ENCODE data around the gene CDK18.
A peak's percentile ranks its signal among the peaks of the same experiment; 100 is the strongest.

The CDK18 gene

GRCh38 chr1:205567716-205568115 is 63.2 kb downstream of the CDK18 start:
- DNase-seq (ENCODE audit: insufficient read length, low spot score) = no peak
- FAIRE-seq = no peak

- DNase-seq (ENCODE audit: insufficient read length, low spot score) = no peak
- no peak for FAIRE-seq
These were observed 63.6 kb downstream of the CDK18 start for GRCh38 chr1:205568135-205568468.

GRCh38 chr1:205568469-205569361 is 64.2 kb downstream of the CDK18 start:
- DNase-seq (ENCODE audit: insufficient read length, low spot score) (no peak), FAIRE-seq (peak; percentile 36)

GRCh38 chr1:205569411-205570172 is 65.1 kb downstream of the CDK18 start:
- DNase-seq (ENCODE audit: insufficient read length, low spot score) (no peak), FAIRE-seq (no peak)

- DNase-seq (ENCODE audit: insufficient read length, low spot score) (no peak), FAIRE-seq (no peak)
These were observed 65.7 kb downstream of the CDK18 start for GRCh38 chr1:205570173-205570501.

- no peak for FAIRE-seq
These were observed 66.5 kb downstream of the CDK18 start for GRCh38 chr1:205570796-205571537.

GRCh38 chr1:205571747-205572146 is 67.3 kb downstream of the CDK18 start:
- FAIRE-seq = no peak
- DNase-seq (ENCODE audit: insufficient read length, low spot score) = no peak

More at GRCh38 chr1:205570796-205571537, 66.5 kb downstream of the CDK18 start:
- DNase-seq (ENCODE audit: insufficient read length, low spot score) = no peak

- DNase-seq (ENCODE audit: insufficient read length, low spot score) = no peak
- FAIRE-seq = no peak
These were observed 68.0 kb downstream of the CDK18 start for GRCh38 chr1:205572421-205572820.

GRCh38 chr1:205575294-205575885 is 70.9 kb downstream of the CDK18 start:
- FAIRE-seq = no peak
- no peak for DNase-seq (ENCODE audit: insufficient read length, low spot score)

GRCh38 chr1:205576011-205576410 is 71.5 kb downstream of the CDK18 start:
- DNase-seq (ENCODE audit: insufficient read length, low spot score) = no peak

GRCh38 chr1:205576805-205577761 is 72.6 kb downstream of the CDK18 start:
- FAIRE-seq = no peak
- no peak for DNase-seq (ENCODE audit: insufficient read length, low spot score)

More at GRCh38 chr1:205576011-205576410, 71.5 kb downstream of the CDK18 start:
- FAIRE-seq = no peak

- FAIRE-seq = no peak
These were observed 73.6 kb downstream of the CDK18 start for GRCh38 chr1:205577874-205578658.

GRCh38 chr1:205578780-205579571 is 74.5 kb downstream of the CDK18 start:
- no peak for DNase-seq (ENCODE audit: insufficient read length, low spot score)
- no peak for FAIRE-seq

More at GRCh38 chr1:205577874-205578658, 73.6 kb downstream of the CDK18 start:
- DNase-seq (ENCODE audit: insufficient read length, low spot score) = no peak

- no peak for DNase-seq (ENCODE audit: insufficient read length, low spot score)
- no peak for FAIRE-seq
These were observed 75.2 kb downstream of the CDK18 start for GRCh38 chr1:205579711-205580110.

GRCh38 chr1:205580140-205580922 is 75.9 kb downstream of the CDK18 start:
- FAIRE-seq = no peak
- no peak for DNase-seq (ENCODE audit: insufficient read length, low spot score)

GRCh38 chr1:205580923-205581180 is 76.4 kb downstream of the CDK18 start:
- FAIRE-seq (no peak), DNase-seq (ENCODE audit: insufficient read length, low spot score) (no peak)

- FAIRE-seq = no peak
- no peak for DNase-seq (ENCODE audit: insufficient read length, low spot score)
These were observed 77.0 kb downstream of the CDK18 start for GRCh38 chr1:205581321-205581980.

Measured in HTR-8/SVneo (cell line).